GM21526 (cell line): ENCODE measurements around the gene TGFBR2.
"Not testable (repeated sequence)": the region's sequence is repeated elsewhere in the genome, so short reads cannot be mapped to it uniquely, and the experiment has no call there.

Experiments
- ATAC-seq: cut with Tn5 transposase; IDR thresholded peaks from one replicate; pipeline ENCODE4 v1.9.1; 2021; ENCODE audit warnings: moderate library complexity; ENCODE audit not compliant: unreplicated experiment, low FRiP score

The TGFBR2 gene

DNA sequence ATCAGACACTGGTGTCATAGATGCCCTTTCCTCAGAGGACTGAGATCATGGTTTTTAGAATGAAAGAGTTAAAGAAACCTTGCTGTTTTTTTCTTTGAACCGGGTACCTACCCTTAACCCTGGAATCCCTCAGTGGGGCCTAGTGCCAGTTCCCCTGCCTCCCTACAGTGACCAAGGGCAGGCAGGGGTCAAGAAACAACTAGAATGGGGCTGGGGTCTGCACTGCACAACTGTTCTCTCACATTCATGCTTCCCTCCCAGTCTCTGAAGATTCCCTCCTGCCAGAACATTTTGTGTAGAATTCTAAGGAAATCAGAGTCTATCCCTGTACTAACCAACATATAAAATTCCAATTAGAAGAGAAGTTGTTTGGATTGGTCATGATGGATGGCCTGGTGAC, 47.9 kb downstream of the TGFBR2 start:
- no peak for ATAC-seq

DNA sequence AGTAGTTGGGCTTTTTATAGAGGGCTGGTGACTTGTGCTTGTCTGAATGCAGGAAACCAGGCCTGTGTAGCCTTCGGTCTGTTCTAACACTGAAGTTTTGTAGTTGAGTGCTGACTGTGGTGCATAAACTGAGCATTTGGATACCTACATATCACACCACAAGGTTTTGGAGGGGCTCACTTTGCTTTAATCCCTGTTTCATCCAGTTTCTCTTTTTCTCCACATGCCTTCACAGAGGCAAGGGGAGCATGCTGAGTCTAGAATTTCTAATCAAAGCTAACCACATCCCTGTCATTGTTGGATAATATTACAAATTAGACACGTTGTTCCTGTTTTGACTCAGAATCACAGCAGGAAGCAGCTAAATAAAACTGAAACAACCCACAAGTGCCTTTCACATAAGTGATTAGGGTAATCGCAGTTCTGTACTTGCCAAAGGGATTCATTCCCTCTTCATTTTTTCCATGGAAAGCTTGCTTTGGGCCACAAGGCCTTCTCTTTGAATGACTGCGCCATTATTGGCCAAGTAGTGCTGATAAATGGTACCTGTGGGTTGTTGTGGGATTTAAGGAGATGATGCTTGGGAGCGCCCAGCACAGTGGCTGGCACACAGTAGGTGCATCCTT, 48.9 kb downstream of the TGFBR2 start:
- no peak for ATAC-seq

DNA sequence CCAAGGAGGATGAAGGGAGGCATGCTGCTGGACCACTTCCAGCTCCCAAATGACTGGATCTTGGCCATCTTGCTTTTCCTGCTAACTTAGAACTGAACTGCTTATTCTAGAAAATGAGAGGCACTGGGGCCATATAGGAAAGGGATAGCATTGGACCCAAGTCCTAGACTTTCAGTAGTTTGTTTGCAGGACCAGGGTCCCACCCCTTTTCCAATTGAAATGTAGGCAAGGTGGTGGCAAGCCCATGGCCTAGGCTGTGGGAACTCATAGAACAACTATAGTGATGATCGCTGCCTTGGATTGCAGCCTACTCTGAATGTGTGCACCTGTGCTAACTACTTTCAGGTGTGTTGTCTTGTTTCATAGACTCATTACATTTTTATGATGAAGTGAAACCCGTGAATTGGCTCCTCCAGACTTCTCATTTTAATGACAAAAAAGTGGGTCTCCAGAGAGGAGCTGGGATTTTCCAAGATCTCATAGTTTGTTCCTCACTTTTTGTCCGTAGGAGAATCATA, 50.3 kb downstream of the TGFBR2 start:
- no peak for ATAC-seq

DNA sequence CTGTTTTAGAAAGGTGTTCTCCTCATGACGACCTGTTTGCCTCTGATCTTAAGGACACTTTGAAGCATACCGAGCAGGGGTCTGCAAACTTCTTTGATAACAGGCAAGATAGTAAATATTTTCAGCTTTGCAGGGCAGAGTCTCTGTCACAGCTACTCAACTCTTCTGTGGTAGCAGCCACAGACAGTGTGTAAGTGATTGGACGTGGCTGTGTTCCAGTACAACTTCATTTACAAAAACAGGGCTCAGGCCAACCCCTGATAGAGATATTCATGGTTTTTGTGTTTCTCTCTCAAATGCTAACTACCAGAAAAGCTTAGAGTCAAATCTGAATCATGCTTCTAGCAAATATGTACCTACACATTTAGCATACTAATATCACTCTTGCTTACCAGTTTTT, 51.5 kb downstream of the TGFBR2 start:
- no peak for ATAC-seq

DNA sequence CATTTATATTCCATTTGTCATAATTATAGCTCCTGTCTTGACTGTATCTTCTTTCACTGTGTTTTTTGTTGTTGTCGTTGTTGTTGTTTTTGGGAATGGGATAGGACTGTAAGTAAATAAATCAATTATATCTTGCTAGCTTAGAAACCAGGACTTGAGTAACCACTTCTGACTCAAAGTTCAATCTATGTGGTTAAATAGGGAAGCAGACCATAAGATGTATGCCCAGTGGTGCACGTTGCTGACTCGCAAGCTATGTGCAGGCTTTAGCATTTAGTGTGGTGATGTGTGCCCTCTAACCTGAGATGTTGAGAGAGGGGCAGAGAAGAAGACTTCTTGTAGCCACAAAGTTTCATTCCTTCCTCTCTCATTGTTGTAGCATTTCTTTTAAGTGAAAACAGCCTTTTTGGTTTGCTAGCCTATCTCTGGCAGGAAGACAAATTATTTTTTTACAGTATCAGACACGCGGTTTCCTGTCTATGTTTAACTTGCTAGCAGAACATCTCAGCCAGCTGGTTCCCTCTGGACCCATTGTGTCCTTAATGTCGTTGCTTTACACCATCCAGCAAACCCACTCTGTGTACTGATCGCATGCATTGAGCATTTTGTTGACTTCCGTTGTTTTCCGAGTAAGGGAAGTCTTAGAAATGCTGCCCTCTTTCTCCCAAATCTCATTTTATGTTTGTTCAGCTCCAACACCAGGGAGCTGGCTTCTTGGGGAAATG, 52.1 kb downstream of the TGFBR2 start:
- ATAC-seq = peak; percentile 76

DNA sequence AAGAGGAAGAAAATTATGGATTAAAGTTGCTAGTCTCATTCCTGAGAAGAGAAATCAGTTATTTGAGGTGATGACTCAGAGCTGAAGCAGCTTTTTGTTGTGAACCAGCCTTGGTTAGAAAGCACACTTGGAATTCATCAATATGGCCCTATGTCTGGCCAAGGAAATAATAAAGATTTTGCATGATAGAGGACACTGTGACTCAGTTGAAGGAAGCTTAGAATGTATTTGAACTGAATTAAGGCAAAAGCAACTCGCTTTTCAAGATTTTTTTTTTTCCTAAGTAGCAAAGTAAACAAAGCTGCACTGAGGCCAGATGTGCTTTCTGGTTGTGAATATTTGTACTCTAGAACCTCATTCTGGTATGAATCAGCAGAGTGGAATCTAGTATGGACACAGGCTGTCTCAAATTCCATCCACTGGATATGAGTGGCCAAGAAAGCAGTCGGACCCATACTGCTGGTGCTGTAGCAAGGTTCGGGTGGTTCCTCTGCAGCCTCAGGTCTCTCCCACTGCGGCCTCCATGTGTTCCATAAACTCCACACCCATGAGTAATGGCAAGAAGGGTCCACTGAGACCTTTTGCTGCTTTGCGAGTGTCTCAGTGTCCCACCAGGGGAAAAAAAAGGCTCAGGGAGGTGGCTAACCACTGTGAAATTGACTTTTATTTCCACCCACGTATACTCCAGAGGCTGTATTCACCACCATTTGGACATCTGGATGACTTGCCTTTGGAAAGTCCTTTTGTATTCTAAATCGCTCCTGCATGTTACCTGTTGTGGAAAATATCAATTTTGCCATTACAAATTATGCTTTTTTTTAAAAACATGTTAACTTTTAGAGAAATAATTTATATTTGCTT, 53.1 kb downstream of the TGFBR2 start:
- no peak for ATAC-seq

DNA sequence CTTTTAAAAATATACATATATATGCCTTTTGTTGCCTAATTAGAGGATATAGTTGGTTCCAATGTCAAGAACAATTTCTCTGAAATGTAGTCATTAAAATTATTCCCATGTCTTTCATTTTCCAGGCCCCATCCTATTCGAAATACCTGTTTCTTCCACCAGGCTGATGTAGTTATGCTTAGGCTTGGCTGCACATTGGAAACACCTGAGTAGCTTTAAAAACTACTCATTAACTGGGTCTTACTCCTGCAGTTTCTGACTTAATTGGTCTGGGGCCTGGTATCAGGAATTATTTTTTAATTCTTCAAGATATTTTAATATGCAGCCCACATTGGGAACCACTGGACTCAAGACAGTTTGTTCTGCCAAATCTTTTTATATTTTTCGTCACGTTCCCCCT, 53.7 kb downstream of the TGFBR2 start:
- ATAC-seq = no peak

DNA sequence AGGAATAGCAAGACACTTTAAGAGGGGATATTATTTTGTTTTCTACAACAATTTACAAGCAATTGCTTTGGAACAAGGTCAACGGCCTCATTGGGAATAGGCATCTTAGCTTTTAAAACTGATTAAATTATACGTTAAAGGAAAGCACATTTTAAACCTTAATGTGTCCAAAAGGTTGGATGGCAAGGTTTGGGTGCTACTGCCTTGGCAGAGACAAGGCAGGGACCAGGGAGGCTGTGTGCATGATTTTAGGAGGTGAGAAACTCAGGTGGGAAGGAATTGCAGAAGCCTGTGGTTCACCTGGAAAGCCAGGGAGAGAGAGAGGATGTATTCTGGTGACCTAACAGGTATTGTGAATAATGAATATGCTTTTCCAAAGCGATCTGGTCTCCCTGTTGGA, 54.3 kb downstream of the TGFBR2 start:
- no peak for ATAC-seq

DNA sequence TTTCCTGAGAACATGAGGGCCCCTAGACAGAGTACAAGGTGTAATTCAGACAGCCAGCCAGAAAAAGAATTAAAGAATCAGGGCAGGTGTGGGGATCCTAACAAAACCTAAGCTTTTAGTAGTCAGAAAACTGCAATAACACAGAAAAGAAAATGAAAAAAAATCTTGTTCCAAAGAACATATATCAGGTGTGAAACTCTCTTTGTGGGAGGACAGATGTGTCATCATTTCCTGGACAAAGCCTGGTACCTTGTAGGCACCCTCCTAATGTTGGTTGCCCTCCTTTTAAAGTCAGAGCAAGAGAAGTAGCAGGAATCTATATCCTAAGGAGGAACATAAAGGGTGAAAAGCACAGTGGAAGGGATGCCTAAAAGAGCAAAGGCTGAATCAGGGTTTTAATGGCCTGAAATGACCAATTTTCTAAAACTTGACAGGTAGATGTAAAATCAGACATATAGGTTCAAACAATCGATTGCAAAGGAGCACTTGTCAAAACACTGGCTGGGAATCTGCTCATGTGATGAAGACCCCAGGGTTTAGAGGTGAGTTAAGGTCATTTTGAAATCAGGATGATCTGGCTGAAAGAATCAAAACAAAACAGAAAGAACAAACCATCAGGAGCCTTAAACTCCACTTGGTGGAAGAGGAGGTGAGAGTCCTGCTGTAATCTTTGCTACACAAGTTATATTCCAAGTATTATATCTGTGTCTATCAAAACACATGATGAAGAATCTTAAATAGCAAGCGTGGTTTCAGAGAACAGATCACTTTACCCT, 54.9 kb downstream of the TGFBR2 start:
- no peak for ATAC-seq

DNA sequence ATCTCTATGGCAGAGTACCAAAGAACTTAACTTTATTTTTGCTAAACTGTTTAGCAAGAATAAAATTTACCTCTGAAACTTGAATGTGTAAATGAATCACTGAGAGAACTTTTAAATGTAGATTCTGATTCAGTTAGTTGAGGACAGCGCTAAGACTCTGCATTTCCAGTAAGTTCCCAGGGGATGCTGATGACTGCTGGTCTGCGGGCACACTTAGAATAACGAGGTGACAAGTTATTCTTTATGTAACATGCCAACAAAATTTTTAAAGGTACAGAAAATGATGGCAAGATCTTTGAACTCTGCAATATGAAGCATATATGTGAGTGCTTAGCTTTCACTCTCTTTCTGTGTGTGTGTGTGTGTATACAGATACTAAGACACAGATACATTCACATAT, 56.4 kb downstream of the TGFBR2 start:
- ATAC-seq = no peak

DNA sequence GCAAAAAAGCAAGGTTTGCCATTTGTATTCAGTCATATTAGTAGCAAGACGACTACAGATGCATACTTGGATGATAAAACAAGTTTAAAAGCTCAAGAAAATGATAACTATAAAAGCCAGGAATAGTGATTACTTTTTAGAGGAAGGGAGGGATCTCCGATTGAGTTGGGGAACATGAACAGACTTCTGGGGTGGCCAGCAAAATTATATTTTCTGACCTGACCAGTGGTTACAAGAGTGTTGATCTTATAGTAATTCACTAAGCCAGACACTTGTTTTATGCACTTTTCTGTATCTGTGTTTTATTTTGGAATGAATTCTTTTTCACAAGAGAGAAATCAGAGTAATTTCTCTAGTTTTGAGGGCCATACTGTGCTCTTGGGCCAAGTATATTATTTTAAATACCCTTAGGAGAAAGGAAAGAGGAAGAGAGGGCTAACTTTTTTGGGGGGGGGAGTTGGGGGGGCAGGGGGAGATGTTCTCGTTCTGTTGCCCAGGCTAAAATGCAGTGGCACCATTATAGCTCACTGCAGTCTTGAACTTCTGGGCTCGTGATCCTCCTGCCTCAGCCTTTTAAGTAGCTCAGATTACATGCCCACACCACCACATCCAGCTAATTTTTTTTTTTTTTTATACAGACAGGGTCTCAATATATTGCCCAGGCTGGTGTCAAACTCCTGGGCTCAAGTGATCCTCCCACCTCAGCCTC, 57.3 kb downstream of the TGFBR2 start:
- no peak for ATAC-seq

DNA sequence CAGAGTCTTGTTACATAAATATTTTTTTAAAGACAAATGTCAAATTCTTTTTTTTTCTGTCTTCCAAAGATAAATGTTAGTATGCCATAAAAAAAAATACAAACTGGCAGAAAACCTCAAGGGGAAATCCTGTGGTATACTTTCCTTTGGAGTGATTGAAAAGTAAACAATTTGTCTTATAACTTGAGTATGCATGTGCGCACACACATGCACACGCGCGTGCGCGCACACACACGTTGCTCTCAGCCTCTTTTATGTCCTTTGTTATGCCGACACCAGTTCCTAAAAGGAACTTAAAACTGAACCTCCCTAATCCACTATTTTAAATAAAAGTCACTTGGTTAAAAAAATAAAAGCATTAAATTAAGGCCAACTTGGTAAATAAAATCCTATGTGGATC, 58.1 kb downstream of the TGFBR2 start:
- no peak for ATAC-seq

DNA sequence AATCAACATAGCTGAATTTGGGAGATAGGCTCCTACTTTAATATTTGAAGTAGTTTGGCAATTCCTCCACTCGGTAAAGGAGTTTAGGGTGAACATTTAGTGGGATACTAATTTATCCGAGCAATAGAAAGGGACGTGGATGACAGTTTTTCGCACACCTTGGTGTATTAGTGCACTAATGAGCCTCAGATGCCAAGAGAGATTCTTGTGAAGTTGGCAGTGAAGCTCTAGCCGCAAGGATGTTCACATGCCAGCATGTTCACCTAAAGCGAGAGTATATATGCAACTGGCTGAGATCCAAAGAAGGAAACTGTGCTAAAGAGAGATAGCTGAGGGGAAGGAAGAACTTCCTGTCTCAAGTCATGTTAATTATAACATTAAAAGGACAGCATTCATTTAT, 58.5 kb downstream of the TGFBR2 start:
- no peak for ATAC-seq

DNA sequence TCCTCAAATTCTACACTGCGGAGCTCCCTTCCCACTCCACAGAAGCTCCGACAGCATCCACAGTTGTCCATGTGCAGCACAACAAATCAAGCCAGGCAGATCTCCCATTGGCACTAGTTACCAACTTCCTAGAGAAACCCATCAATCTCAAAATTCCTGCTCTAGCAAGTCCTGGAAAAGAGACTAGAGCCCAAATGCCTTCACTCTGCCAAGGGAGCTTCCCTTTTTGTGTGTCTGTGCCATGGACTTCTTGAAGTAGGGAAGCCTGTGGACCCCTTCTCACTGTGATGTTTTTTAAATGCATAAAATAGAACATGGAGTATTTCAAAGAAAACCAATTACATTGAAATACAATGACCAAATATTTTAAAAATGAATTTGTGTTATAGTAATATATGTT, 59.1 kb downstream of the TGFBR2 start:
- ATAC-seq = no peak

DNA sequence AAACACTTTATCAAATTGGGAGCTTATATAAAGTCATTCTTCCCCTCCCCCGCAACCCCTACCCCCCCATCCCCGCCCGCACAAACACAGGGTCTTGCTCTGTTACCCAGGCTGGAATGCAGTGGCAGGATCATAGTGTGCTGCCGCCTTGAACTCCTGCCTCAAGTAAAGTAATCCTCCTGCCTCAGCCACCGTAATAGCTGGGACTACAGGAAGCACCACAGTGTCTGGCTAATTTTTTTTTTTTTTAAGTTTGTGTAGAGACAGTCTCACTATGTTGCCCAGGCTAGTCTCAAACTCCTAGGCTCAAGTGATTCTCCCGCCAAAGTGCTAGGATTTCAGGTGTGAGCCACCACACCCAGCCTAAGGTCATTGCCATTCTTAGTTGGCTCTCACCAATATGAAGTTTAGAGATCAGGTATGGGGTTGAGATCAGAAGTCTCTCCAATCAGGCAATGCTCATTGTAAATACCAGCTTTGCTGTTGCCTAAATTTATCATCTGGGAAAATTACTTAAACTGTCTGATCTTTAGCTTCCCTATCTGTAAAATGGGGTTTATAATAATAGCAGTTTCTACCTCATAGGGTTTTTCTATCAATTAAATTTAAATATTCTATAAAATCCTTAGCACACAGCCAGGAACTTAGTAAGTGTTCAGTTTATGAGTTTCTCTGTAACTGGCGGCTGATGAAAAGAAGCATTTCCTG, 60.3 kb downstream of the TGFBR2 start:
- ATAC-seq = no peak

DNA sequence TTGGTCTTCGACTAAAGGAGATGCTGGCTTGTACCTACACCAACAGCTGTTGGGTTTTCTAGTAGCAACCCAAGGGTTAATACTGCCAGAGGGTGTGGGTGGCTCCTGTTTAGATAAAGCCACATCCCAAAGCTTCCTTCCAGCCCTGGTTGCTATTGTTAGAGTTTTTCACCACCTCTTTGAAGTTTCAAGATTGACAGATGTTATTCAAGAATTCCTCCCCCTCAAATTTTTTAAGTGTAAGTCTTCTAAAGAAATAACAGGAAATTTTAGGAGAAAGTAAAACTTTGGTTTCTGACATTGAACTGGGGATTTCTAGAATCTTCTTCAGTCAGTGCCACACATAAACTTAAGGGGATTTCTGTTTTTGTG, 60.9 kb downstream of the TGFBR2 start:
- ATAC-seq = no peak

DNA sequence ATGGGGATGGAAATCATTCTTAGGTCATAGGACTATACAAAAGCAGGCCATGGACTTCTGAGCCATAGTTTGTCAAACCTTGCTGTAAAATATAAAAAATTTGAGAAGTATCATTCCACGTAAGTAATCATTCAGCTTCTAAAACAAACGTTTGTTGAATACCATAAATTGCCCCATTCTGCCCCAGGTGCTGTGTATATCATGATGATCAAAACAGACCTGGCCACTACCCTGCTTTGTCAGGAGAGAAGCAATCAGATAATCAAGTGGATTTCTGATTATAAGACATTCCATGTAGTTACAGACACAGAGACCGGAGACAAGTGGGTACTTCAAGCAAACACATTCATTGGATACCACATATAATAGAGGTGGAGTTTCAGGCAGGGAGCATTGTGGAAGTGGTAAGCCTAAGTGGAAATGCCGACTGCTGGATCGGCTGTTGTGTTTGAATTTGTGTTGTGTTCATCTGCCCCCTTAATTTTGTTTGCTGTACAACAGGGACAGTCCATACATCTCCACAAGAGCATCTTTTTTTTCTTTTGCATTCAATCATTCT, 61.7 kb downstream of the TGFBR2 start:
- ATAC-seq = no peak

DNA sequence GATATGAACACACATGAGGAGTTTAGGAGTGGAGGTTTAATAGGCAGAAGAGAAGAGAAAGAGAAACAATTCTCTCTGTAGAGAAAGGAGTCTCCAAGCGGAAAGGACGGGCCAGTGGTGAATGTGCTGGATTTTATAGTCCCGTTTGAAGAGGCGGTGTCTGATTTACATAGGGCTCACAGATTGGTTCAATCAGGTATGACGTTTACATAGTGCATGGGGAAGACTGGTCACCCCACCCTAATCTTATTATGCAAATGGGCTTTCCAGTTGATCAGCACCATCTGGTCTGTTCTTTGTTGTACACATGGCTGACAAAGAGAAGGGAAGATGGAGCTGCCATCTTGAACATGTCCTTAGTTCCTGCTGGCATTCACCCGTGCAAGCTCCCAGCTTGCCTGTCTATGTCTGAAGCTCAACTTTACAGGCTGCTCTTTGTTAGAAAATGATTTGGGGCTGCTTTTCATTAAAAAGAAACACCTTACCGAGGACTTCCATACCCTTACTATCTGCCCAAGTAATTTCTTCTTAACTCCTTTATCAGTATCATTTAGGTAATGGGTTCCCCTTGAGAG, 63.0 kb downstream of the TGFBR2 start:
- not testable (repeated sequence) for ATAC-seq

DNA sequence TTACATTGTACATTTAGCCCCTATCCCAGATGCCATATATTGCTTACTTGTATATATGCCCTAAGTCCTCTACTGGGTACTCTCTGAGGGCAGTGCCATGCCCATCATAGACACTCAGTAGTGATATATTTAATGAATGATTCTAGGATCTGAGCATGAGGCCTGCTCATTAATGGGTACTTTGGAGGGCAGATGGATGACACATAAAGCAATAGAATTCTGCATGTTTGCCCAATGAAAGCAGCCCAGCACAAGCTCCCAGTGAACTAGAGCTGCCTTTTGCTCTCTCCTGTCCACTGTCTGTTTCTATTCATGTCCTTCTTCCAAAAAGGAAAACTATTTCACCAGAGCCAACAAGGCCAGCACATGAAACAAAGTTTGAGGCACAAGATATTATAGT, 63.9 kb downstream of the TGFBR2 start:
- ATAC-seq = no peak
